Measurements from ENCODE around the gene LYPD4. TPM values are rescaled to one million over a fixed set of nuclear protein-coding genes. Genes with fewer than 3 reads are reported as not detected.

LYPD4 gene
- total RNA-seq, 1 donor from 2014 or later: not detected

DNA sequence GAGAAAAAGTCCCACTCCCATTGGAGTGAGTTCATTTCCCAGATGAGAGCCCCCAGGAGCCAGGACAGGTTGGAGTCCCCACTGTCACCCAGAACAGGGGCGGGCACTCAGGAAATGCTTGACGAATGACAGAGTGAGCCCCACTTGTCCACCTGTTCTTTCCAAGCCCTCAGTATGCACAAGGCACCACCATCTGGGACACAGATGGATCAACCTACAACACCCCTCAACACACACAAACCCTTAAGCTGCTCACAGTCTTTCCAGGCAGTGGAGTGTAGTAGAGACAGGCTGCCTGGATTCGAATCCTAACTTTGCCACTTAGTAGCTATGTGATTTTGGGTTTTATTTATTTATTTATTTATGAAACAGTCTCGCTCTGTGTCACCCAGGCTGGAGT is 46.5 kb upstream of the LYPD4 start:
- Mint-ChIP-seq H3K4me1 (no peaks in the 10 kb centered on the region), H3K27me3 (ENCODE audit: insufficient read depth, low read depth) (peaks cover 7% of the 10 kb centered on the region), H3K27ac (no peak overlapping the region), H3K36me3 (peaks cover 3% of the 10 kb centered on the region), H3K9me3 (no peaks in the 10 kb centered on the region), H3K4me3 (no peak overlapping the region)
- Histone ChIP-seq H3K9ac (no peak overlapping the region), H3K4me3 (no peak overlapping the region), H3K4me1 (no peaks in the 10 kb centered on the region), H3K4me2 (no peak overlapping the region), H3K36me3 (no peaks in the 10 kb centered on the region), H3K27ac (no peak overlapping the region), H3F3A (ENCODE audit: low read depth) (no peaks in the 10 kb centered on the region), H3K9me3 (ENCODE audit: low read depth) (no peaks in the 10 kb centered on the region), H3K27me3 (no peaks in the 10 kb centered on the region), H3K79me2 (ENCODE audit: low read depth) (no peaks in the 10 kb centered on the region), H2AFZ (replicated peaks) (no peak overlapping the region), H4K20me1 (ENCODE audit: low read depth) (no peaks in the 10 kb centered on the region)
- no peak for DNase-seq (ENCODE audit: low spot score)
- TF ChIP-seq EZH2 (IDR thresholded peaks at IDR 0.05) (no peak), EZH2phosphoT487 (IDR thresholded peaks at IDR 0.05) (no peak)
- TF ChIP-seq, protein P1, sequence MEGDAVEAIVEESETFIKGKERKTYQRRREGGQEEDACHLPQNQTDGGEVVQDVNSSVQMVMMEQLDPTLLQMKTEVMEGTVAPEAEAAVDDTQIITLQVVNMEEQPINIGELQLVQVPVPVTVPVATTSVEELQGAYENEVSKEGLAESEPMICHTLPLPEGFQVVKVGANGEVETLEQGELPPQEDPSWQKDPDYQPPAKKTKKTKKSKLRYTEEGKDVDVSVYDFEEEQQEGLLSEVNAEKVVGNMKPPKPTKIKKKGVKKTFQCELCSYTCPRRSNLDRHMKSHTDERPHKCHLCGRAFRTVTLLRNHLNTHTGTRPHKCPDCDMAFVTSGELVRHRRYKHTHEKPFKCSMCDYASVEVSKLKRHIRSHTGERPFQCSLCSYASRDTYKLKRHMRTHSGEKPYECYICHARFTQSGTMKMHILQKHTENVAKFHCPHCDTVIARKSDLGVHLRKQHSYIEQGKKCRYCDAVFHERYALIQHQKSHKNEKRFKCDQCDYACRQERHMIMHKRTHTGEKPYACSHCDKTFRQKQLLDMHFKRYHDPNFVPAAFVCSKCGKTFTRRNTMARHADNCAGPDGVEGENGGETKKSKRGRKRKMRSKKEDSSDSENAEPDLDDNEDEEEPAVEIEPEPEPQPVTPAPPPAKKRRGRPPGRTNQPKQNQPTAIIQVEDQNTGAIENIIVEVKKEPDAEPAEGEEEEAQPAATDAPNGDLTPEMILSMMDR (IDR thresholded peaks at IDR 0.05): no peak

DNA sequence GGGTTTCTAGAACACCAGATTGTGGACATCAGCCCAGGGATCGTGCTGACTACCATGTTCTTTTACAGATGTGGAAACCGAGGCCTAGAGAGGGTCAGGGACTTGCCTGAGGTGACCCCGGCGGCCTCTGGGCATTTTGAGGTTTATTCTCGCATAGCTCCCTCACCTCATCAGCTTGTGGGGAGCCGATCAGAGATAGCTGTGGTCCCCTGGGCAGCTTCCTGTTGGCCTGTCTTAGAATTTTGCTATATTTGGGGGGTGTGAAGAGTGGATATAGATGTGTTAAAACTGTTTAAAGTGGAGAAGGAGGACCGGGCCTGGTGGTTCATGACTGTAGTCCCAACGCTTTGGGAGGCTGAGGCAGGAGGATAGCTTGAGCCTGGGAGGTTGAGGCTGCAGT is 45.4 kb upstream of the LYPD4 start:
- H3K27me3 ChIP-seq: no peaks in the 10 kb centered on the region
- no peak overlapping the region for H2AFZ ChIP-seq (replicated peaks)
- H3K4me3 Mint-ChIP-seq: no peak overlapping the region
- no peak overlapping the region for H3K27ac Mint-ChIP-seq
- H4K20me1 ChIP-seq (ENCODE audit: low read depth): no peaks in the 10 kb centered on the region
- peaks cover 3% of the 10 kb centered on the region for H3K4me1 ChIP-seq
- H3K4me3 ChIP-seq: no peak overlapping the region
- no peaks in the 10 kb centered on the region for H3K9me3 Mint-ChIP-seq
- no peak overlapping the region for H3K4me2 ChIP-seq
- peaks cover 3% of the 10 kb centered on the region for H3K36me3 Mint-ChIP-seq
- H3K9ac ChIP-seq: no peak overlapping the region
- DNase-seq (ENCODE audit: low spot score): no peak
- no peaks in the 10 kb centered on the region for H3K9me3 ChIP-seq (ENCODE audit: low read depth)
- H3K79me2 ChIP-seq (ENCODE audit: low read depth): peaks cover 4% of the 10 kb centered on the region
- H3K27ac ChIP-seq: no peak overlapping the region
- H3K4me1 Mint-ChIP-seq: peaks cover 3% of the 10 kb centered on the region
- H3K27me3 Mint-ChIP-seq (ENCODE audit: insufficient read depth, low read depth): peaks cover 9% of the 10 kb centered on the region
- H3F3A ChIP-seq (ENCODE audit: low read depth): no peaks in the 10 kb centered on the region
- no peaks in the 10 kb centered on the region for H3K36me3 ChIP-seq
- TF ChIP-seq, protein P1 (IDR thresholded peaks at IDR 0.05): no peak
- TF ChIP-seq EZH2phosphoT487 (IDR thresholded peaks at IDR 0.05): no peak
- no peak for TF ChIP-seq EZH2 (IDR thresholded peaks at IDR 0.05)

DNA sequence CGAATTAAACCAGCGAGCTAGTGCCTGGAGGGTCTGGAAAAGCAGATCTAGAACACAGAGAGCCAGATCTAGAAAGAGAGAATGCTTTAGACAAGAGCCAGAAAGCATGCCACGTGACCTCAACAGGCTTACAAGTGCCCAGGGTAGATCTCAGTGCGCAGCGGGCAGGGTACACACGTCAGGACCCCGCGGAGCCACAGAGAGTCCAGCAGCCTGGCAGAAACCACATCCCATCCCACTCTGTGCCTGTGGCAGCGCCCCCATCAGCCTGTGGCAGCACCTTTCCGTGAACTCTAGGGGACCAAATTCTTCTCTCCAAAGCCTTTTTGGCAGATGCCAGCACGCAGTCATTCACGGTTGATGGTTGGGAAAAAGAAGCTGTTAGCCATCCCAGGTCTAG is 44.4 kb upstream of the LYPD4 start:
- Histone ChIP-seq H3K79me2 (ENCODE audit: low read depth) (peaks cover 9% of the 10 kb centered on the region), H3K27ac (no peak overlapping the region), H3K27me3 (no peaks in the 10 kb centered on the region), H3K9me3 (ENCODE audit: low read depth) (no peaks in the 10 kb centered on the region), H3K36me3 (no peaks in the 10 kb centered on the region), H3K9ac (no peak overlapping the region), H3K4me2 (no peak overlapping the region), H2AFZ (replicated peaks) (no peak overlapping the region), H3K4me3 (no peak overlapping the region), H3K4me1 (peaks cover 6% of the 10 kb centered on the region), H3F3A (ENCODE audit: low read depth) (peaks cover 2% of the 10 kb centered on the region), H4K20me1 (ENCODE audit: low read depth) (no peaks in the 10 kb centered on the region)
- no peak for DNase-seq (ENCODE audit: low spot score)
- Mint-ChIP-seq H3K27me3 (ENCODE audit: insufficient read depth, low read depth) (peaks cover 9% of the 10 kb centered on the region), H3K9me3 (no peaks in the 10 kb centered on the region), H3K27ac (peak overlapping the region; percentile 50), H3K4me3 (no peak overlapping the region), H3K4me1 (peaks cover 6% of the 10 kb centered on the region), H3K36me3 (peaks cover 3% of the 10 kb centered on the region)
- TF ChIP-seq, protein P1 (IDR thresholded peaks at IDR 0.05): no peak
- TF ChIP-seq EZH2 (IDR thresholded peaks at IDR 0.05) (no peak), EZH2phosphoT487 (IDR thresholded peaks at IDR 0.05) (no peak)
